HS-5 (cell line): ENCODE measurements around the gene ADAMTS10.
"Not testable (repeated sequence)": the region's sequence is repeated elsewhere in the genome, so short reads cannot be mapped to it uniquely, and the experiment has no call there.

ENCODE experiments used
- DNase-seq: peaks from one replicate; pipeline ENCODE4 v3.0.0-alpha.2; 2012; ENCODE audit warnings: low read depth

Gene ADAMTS10

DNA sequence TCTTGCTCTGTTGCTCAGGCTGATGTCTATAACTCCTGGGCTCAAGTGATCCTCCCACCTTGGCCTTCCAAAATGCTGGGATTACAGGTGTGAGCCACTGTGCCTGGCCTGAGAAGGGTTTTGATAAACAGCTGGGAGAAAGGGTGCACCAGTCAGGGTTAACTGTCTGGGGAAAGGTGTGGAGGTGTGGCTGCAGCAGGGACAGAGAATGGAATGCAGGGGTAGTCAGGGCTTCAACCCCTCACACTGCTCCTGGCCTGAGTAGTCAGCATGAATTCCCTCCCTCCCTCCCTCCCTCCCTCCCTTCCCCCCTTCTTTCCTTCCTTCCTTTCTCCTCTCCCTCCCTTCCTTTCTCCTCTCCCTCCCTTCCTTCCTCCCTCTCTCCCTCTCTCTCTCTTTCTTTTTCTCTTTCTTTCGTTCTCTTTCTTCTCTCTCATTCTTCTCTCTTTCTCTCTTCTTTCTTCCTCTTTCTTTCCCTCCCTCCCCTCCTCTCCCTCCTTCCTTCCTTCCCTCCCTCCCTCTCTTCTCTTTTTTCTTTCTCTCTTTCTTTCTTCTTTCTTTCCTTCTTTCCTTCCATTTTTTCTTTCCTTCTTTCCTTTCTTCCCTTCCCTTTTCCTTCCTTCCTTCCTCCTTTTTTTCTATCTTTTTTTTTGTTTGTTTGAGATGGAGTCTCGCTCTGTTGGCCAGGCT is 49.3 kb downstream of the ADAMTS10 start:
- no peak for DNase-seq

DNA sequence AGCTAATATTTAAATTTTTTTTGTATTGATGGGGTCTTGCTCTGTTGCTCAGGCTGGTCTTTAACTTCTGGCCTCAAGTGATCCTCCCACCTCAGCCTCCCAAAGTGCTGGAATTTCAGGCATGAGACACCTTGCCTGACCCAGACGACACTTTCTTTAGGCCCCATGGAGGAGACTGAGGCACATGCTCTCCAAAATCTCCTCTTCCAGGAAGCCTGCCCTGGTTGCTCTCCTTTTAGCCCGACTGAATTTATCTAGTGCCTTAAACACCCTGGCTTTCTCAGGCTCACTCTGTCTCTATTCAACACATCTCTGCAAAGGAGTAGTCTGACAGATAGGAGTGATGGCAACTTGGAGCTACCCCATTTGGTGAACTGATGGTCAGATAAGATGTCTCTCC is 52.2 kb downstream of the ADAMTS10 start:
- DNase-seq, result no peak

DNA sequence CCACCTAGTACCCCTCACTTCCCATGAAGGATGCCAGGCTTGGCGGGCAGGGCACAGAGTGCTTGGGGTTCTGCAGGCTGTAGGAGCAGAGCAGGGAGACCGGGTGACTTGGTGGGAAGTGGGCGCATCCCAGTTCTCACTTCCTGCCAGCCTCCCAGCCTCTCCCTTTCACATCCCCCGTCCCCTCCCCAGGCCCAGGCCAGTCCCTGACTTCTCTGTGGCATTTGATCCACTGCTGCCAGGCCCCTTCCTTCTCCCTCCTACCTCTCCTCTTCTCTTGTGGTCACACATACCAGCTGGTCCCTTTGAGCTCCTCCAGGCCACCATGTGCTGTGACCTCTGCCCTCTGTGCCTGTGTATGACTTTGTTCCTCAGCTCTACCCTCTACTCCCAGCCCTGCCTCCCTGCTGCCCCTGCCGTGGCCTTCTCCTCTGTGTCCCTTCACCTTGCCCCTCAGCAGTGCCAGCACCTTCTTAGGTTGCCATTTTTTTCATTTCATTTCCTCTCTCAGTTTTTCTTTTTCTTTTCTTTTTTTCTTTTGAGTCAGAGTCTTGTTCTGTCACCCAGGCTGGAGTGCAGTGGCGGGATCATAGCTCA is 52.8 kb downstream of the ADAMTS10 start:
- DNase-seq, result no peak

DNA sequence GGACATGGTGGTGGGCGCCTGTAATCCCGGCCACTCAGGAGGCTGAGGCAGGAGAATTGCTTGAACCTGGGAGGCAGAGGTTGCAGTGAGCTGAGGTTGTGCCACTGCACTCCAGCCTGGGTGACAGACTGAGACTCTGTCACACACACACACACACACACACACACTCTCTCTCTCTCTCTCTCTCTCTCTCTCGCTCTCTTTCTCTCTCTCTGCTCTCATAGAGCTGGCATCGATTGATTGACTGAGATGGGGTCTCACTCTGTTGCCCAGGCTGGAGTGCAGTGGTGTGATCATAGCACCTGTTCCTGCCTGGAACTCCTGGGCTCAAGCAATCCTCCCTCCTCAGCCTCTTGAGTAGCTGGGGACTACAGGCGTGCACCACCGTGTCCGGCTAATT is 56.8 kb downstream of the ADAMTS10 start:
- DNase-seq, result not testable (repeated sequence)

DNA sequence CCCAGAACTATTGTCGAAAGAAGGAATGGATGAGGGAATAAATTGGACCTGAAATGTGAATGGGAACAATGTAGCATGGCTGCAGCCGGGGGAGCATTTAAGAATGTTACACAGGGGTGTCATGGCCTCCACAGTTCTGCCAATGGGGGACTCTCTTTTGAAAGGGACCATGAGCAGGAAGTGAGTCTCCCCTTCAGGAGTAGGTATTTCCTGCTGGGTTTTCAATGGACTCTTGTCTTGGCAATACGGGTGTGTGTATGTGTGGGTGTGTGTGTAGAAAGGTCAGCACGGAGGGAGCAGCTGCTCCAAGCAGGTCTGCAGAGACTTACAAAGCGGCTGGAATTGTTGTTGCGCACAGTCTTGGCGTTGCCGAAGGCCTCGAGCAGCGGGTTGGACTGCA is 57.7 kb downstream of the ADAMTS10 start:
- no peak for DNase-seq

DNA sequence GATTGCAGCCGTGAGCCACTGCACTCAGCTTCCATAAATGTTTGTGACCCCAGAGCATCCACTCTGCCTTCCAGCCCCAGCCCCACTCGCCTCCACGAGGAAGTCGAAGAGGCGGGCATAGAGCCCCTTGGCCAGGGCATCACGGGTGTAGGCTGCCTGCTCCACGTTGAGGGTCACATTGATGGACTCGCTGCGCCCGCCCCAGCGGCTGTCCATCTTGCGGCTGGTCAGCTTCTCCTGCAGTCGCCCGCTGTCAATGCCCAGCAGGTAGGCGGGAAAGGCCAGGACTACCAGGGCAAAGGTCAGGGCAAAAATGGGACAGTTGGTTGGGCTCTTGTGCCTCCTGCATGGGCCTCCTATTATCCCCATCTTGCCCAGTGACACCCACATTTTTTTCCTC is 60.4 kb downstream of the ADAMTS10 start:
- DNase-seq, result no peak

DNA sequence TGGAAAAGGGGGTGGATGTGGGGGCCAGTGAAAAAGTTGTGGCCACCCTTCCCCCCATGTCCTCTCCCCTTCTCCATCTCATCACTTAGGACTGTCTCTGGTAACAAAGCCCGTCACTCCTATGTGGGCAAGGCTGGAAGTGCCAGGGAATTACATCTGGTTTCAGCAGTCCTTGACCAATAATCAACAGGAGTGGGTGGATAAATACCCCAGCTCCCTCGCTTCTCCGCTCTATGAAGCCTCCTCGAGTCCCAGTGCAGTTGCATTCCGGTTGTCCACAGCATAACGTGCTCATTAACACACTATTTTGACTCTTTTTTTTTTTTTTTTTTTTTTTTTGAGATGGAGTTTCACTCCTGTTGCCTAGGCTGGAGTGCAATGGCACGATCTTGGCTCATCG is 64.8 kb downstream of the ADAMTS10 start:
- no peak for DNase-seq

DNA sequence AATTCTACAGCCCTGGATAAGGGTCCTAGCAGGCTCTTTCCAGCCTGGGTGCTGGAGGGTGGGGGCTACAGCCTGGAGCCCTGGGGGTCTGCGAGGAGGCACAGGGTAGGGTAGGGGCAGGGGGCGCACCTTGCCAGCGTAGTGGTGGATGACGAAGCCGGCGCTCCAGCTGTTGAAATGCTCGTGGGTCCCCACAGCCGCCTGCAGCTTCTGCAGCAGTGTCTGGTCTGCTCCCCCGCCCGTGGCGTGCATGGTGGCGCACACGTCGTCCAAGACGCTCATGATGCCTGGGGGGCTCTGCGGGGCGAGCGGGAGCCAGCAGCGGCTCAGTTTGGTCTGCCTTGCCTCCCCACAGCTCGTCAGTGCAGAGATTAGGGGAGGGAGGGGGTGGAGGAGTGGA is 66.3 kb downstream of the ADAMTS10 start:
- no peak for DNase-seq

DNA sequence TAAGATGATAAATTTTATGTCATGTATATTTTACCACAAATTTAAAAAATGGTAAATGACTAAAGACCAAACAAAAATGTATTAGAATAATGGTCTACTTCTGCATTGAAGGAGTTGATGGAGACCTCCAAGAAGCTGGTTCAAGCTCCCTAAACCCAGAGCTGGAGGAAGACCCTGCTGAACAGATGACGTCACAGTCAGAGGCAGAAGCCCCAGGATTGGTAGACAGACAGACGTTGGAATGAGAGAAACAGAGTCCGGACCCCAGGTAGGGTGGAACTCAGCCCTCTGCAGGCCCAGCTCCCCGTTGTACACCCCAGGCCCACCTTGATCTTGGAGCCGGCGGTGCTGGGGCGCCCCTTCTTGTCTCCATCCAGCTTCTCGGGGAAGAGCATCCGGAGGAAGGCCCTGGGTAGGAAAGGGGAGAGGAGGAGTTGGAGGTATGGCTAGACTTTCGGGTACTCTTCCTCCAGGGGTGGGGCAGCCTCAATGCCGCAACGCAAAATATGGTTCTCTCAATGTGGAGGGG is 70.8 kb downstream of the ADAMTS10 start:
- no peak for DNase-seq

DNA sequence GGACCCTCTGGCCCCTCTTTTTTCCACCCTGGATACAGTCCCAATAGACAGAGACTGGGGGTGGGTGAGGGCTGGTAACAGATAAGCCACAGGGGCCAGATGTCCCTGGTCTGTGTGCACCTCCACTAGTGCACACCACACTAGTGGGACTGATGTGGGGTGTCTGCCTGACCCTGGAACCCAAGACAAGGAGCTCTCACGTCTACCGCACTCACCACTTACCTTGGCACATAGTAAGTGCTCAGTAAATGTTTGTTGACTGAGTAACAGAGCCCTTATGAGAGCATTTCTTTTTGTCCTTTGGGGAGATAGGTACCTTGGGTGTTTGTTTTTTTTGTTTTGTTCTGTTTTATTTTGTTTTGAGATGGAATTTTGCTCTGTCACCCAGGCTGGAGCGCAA is 73.4 kb downstream of the ADAMTS10 start:
- no peak for DNase-seq

DNA sequence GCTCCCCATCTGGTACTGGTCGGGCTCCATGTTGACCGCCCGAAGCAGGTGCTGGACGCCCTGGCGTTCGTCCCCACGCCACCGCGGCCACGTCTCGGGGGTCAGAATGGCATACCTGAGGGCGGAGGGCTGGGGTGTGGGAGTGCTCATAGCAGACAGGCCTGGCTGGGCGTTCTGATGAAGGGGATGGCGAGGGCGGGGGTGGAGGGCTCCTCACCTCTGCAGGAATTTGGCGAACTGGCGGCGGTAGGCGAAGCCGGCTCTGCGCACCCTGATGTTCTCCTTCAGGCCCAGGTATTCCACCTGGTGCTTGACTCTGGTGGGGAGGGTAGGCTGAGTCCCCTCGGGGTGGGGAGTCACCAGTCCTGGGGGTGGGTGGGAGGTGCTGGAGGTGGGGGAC is 74.2 kb downstream of the ADAMTS10 start:
- DNase-seq, result no peak

DNA sequence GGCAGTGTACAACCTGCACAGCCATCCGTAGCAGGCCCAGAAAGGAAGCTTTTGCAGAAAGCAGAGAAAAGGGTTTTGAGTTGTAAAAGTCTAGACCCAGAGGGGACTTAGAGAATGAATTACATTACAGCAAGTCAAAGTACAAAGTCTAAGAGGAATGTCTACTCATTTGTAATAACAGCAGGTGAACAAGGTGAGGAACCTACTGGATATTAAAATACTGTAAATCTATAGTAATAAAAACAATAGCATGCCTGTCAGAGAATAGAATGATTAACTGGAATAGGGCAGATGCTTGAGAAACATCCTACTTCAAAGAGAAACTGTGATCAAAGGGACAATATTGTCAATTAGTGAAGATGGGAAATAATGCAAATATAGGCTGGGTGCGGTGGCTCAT is 78.3 kb downstream of the ADAMTS10 start:
- no peak for DNase-seq

DNA sequence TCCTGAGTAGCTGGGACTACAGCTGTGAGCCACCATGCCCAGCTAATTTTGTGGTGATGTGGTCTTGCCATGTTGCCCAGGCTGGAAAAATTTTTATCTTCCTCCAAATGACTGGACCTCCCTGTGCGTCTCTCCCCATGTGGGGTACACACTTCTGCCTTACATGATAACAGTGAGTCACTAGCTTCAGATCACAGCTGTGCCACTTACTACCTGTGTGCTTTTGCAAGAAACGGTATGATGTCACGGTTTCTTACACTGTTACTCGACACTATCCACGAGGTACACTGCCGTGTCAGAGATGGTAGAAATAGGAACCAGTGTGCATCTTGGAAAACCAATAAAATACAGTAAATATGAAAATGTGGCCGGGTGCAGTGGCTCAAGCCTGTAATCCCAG is 79.0 kb downstream of the ADAMTS10 start:
- no peak for DNase-seq
